Neural cell (in vitro differentiated cells): ENCODE measurements around the gene AGBL4. TPM values are rescaled to one million over a fixed set of nuclear protein-coding genes. Genes with fewer than 3 reads are reported as not detected.

Source experiments
- H2AFZ ChIP-seq: fragments of 200-600, 300-800 bp; sonication (generic), shearing (Covaris generic); 2 replicates; pipeline ENCODE4 v1.6.0; 2014; ENCODE audit warnings: low read depth, mild to moderate bottlenecking, antibody characterized with exemption, low read length, moderate library complexity
- H3F3A ChIP-seq: fragments of 200-600 bp; shearing (Covaris generic); 2 replicates; pipeline ENCODE4 v1.6.1; 2016; ENCODE audit warnings: mild to moderate bottlenecking, moderate library complexity, mixed read lengths, antibody characterized with exemption, low read length; ENCODE audit not compliant: insufficient read depth, poor library complexity, severe bottlenecking
- H3K27ac ChIP-seq: fragments of 200-600, 300-800 bp; sonication (generic), shearing (Covaris generic); 2 replicates; pipeline ENCODE4 v1.5.1; 2014; ENCODE audit warnings: mild to moderate bottlenecking, low read length, moderate library complexity
- H3K27me3 ChIP-seq: fragments of 300-800, 200-600 bp; sonication (generic), shearing (Covaris generic); 2 replicates; pipeline ENCODE4 v1.6.0; 2014; ENCODE audit warnings: mild to moderate bottlenecking, low read depth, low read length, moderate library complexity; ENCODE audit not compliant: insufficient read depth
- H3K36me3 ChIP-seq: fragments of 300-800, 200-600 bp; sonication (generic), shearing (Covaris generic); 2 replicates; pipeline ENCODE4 v1.5.1; 2014; ENCODE audit warnings: mild to moderate bottlenecking, antibody characterized with exemption, low read length, moderate library complexity; ENCODE audit not compliant: insufficient read depth
- H3K4me2 ChIP-seq: fragments of 300-800, 200-600 bp; sonication (generic), shearing (Covaris generic); 2 replicates; pipeline ENCODE4 v1.6.0; 2014; ENCODE audit warnings: mild to moderate bottlenecking, low read length
- H3K4me3 ChIP-seq: fragments of 300-800, 200-600 bp; sonication (generic), shearing (Covaris generic); 2 replicates; pipeline ENCODE4 v1.5.1; 2014; ENCODE audit warnings: mild to moderate bottlenecking, low read length, moderate library complexity
- H3K79me2 ChIP-seq: fragments of 200-600 bp; shearing (Covaris generic); replicated peaks from 2 replicates; pipeline ENCODE4 v1.6.0; 2014; ENCODE audit warnings: mild to moderate bottlenecking, low read length, moderate library complexity; ENCODE audit not compliant: insufficient read depth
- H3K9ac ChIP-seq: fragments of 300-800, 200-600 bp; sonication (generic), shearing (Covaris generic); 2 replicates; pipeline ENCODE4 v1.6.1; 2016; ENCODE audit warnings: mild to moderate bottlenecking, low read length, mixed read lengths
- H3K9me2 ChIP-seq: fragments of 200-600 bp; shearing (Covaris generic); 2 replicates; pipeline ENCODE4 v1.6.1; 2016; ENCODE audit warnings: mild to moderate bottlenecking, low read length, mixed read lengths; ENCODE audit not compliant: insufficient read depth
- H3K9me3 ChIP-seq: fragments of 200-600, 300-800 bp; sonication (generic), shearing (Covaris generic); 2 replicates; pipeline ENCODE4 v1.6.1; 2016; ENCODE audit warnings: mild to moderate bottlenecking, mixed run types, low read length, moderate library complexity, mixed read lengths
- H4K20me1 ChIP-seq: fragments of 200-600 bp; shearing (Covaris generic); 2 replicates; pipeline ENCODE4 v1.6.1; 2016; ENCODE audit warnings: mild to moderate bottlenecking, mixed run types; ENCODE audit not compliant: insufficient read depth
- EP300 ChIP-seq: fragments of 450-650 bp; conservative IDR thresholded peaks from 2 replicates; pipeline ENCODE4 v1.6.1; 2014; ENCODE audit warnings: antibody characterized with exemption, mild to moderate bottlenecking, moderate library complexity; ENCODE audit not compliant: poor library complexity, severe bottlenecking
- EZH2 ChIP-seq: fragments of 200-600, 300-800 bp; shearing (Covaris generic), sonication (generic); IDR thresholded peaks from 2 replicates; pipeline ENCODE4 v1.6.1; 2014; ENCODE audit warnings: antibody characterized with exemption, low read length, borderline replicate concordance, mild to moderate bottlenecking; ENCODE audit not compliant: insufficient read depth, poor library complexity, severe bottlenecking
- MXI1 ChIP-seq: fragments of 450-650 bp; conservative IDR thresholded peaks from 2 replicates; pipeline ENCODE4 v1.6.1; 2014; ENCODE audit warnings: antibody characterized with exemption, mild to moderate bottlenecking; ENCODE audit not compliant: poor library complexity, severe bottlenecking
- POLR2AphosphoS5 ChIP-seq: IDR thresholded peaks from 2 replicates; pipeline ENCODE4 v1.6.1; 2012
- RAD21 ChIP-seq: fragments of 450-650 bp; conservative IDR thresholded peaks from 2 replicates; pipeline ENCODE4 v1.6.1; 2014; ENCODE audit warnings: antibody characterized with exemption, mild to moderate bottlenecking, moderate library complexity
- SMC3 ChIP-seq: fragments of 450-650 bp; conservative IDR thresholded peaks from 2 replicates; pipeline ENCODE4 v1.6.1; 2014; ENCODE audit warnings: antibody characterized with exemption, mild to moderate bottlenecking, moderate library complexity; ENCODE audit not compliant: poor library complexity
- TAF1 ChIP-seq: IDR thresholded peaks from 2 replicates; pipeline ENCODE4 v1.6.1; 2012; ENCODE audit warnings: low read depth
- polyA plus RNA-seq: library from polyadenylated mRNA; depleted of rRNA; stranded (reverse); fragments of >200 nt; gene quantifications from 2 replicates; pipeline ENCODE4 v1.2.3, GENCODE V29; 2014
- TF ChIP-seq, protein P1 (sequence below): IDR thresholded peaks from 2 replicates; pipeline ENCODE4 v1.6.1; 2012; ENCODE audit warnings: borderline replicate concordance
- TF ChIP-seq, protein P2 (sequence below): fragments of 450-650 bp; IDR thresholded peaks from 2 replicates; pipeline ENCODE4 v1.5.1; 2014; ENCODE audit warnings: antibody characterized with exemption, mild to moderate bottlenecking, moderate library complexity; ENCODE audit not compliant: poor library complexity, severe bottlenecking

The AGBL4 gene
- polyA plus RNA-seq, 1 donor from 2014 or later, result 1.3 TPM

DNA sequence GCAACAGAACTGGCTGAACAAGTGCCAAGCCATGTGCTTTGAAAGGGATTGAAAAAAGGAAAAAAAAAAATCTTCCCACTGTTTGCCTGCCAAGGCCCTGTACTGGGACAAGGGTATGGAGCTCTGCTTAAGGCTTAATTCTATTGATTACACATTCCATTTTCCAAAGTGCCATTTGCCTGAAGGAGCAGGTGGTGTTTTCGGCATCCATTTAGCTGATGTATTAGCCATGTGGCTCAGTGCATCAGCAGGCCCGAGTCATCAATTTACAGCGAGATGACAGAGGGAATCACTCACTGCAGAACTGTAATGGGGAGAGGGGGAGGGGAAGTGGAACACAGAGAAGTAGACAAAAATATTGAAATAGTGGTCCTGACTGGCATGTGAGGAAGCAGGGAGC, 1102.9 kb downstream of the AGBL4 start:
- Histone ChIP-seq H3K4me2 (no peak overlapping the region), H3K4me3 (no peak overlapping the region), H3F3A (no peaks in the 10 kb centered on the region), H3K9me3 (no peaks in the 10 kb centered on the region), H3K9me2 (no peaks in the 10 kb centered on the region), H3K9ac (no peak overlapping the region), H3K36me3 (no peaks in the 10 kb centered on the region), H2AFZ (no peak overlapping the region), H3K27ac (no peak overlapping the region), H3K79me2 (no peaks in the 10 kb centered on the region), H3K27me3 (peaks cover 11% of the 10 kb centered on the region), H4K20me1 (no peaks in the 10 kb centered on the region)
- TF ChIP-seq EP300 (no peak), EZH2 (no peak), TAF1 (no peak), POLR2AphosphoS5 (no peak), SMC3 (no peak), MXI1 (no peak), RAD21 (no peak)
- TF ChIP-seq, protein P1, sequence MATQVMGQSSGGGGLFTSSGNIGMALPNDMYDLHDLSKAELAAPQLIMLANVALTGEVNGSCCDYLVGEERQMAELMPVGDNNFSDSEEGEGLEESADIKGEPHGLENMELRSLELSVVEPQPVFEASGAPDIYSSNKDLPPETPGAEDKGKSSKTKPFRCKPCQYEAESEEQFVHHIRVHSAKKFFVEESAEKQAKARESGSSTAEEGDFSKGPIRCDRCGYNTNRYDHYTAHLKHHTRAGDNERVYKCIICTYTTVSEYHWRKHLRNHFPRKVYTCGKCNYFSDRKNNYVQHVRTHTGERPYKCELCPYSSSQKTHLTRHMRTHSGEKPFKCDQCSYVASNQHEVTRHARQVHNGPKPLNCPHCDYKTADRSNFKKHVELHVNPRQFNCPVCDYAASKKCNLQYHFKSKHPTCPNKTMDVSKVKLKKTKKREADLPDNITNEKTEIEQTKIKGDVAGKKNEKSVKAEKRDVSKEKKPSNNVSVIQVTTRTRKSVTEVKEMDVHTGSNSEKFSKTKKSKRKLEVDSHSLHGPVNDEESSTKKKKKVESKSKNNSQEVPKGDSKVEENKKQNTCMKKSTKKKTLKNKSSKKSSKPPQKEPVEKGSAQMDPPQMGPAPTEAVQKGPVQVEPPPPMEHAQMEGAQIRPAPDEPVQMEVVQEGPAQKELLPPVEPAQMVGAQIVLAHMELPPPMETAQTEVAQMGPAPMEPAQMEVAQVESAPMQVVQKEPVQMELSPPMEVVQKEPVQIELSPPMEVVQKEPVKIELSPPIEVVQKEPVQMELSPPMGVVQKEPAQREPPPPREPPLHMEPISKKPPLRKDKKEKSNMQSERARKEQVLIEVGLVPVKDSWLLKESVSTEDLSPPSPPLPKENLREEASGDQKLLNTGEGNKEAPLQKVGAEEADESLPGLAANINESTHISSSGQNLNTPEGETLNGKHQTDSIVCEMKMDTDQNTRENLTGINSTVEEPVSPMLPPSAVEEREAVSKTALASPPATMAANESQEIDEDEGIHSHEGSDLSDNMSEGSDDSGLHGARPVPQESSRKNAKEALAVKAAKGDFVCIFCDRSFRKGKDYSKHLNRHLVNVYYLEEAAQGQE, result no peak
- TF ChIP-seq, protein P2, sequence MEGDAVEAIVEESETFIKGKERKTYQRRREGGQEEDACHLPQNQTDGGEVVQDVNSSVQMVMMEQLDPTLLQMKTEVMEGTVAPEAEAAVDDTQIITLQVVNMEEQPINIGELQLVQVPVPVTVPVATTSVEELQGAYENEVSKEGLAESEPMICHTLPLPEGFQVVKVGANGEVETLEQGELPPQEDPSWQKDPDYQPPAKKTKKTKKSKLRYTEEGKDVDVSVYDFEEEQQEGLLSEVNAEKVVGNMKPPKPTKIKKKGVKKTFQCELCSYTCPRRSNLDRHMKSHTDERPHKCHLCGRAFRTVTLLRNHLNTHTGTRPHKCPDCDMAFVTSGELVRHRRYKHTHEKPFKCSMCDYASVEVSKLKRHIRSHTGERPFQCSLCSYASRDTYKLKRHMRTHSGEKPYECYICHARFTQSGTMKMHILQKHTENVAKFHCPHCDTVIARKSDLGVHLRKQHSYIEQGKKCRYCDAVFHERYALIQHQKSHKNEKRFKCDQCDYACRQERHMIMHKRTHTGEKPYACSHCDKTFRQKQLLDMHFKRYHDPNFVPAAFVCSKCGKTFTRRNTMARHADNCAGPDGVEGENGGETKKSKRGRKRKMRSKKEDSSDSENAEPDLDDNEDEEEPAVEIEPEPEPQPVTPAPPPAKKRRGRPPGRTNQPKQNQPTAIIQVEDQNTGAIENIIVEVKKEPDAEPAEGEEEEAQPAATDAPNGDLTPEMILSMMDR, result no peak

GRCh38 chr1:48917901-48918603, 1105.7 kb downstream of the AGBL4 start:
- Histone ChIP-seq H3K4me3 (no peak overlapping the region), H2AFZ (no peak overlapping the region), H3K27me3 (peaks cover 5% of the 10 kb centered on the region), H4K20me1 (no peaks in the 10 kb centered on the region), H3K79me2 (no peaks in the 10 kb centered on the region), H3K9me2 (no peaks in the 10 kb centered on the region), H3K9me3 (no peaks in the 10 kb centered on the region), H3F3A (no peaks in the 10 kb centered on the region), H3K9ac (no peak overlapping the region), H3K36me3 (no peaks in the 10 kb centered on the region), H3K27ac (no peak overlapping the region), H3K4me2 (no peak overlapping the region)
- no peak for TF ChIP-seq EP300
- TF ChIP-seq POLR2AphosphoS5, result no peak
- TF ChIP-seq RAD21, result no peak
- no peak for TF ChIP-seq TAF1
- TF ChIP-seq, protein P2, result no peak
- TF ChIP-seq, protein P1, result no peak
- no peak for TF ChIP-seq SMC3
- TF ChIP-seq EZH2, result no peak
- TF ChIP-seq MXI1, result no peak
